ENCODE measurements around the gene DNAJB4. TPM values are rescaled to one million over a fixed set of nuclear protein-coding genes. Genes with fewer than 3 reads are reported as not detected.
A peak's percentile ranks its signal among the peaks of the same experiment; 100 is the strongest.
"Not testable (repeated sequence)": the region's sequence is repeated elsewhere in the genome, so short reads cannot be mapped to it uniquely, and the experiment has no call there.

The DNAJB4 gene
- total and polyA plus RNA-seq, 2 of the 13 experiments (the other 11 are each of a cell fraction or from before 2014, with no cell fraction given): 4.4 to 18.6 TPM

GRCh38 chr1:78019024-78019423 is 14.3 kb downstream of the DNAJB4 start:
- Histone ChIP-seq H3K27ac (ENCODE audit: extremely low read length, insufficient read depth, low read length) (no peak overlapping the region), H3K4me3 (replicated peaks in 1 of 3; ENCODE audit: insufficient read depth in 1 of 3, low read depth in 2 of 3, low read length in 3 of 3) (no peak overlapping the region), H4K20me1 (ENCODE audit: insufficient read depth, low read length) (no peaks in the 10 kb centered on the region), H3K4me2 (ENCODE audit: low read depth, low read length) (no peak overlapping the region), H3K27me3 (ENCODE audit: control insufficient read depth in 1 of 2, insufficient read depth in 2 of 2, low read length in 2 of 2) (no peaks in the 10 kb centered on the region), H3K9me3 (ENCODE audit: low read length) (no peaks in the 10 kb centered on the region), H3K79me2 (ENCODE audit: insufficient read depth, low read length) (no peaks in the 10 kb centered on the region), H2AFZ (ENCODE audit: low read length) (no peak overlapping the region), H3K4me1 (ENCODE audit: insufficient read depth, low read length) (no peaks in the 10 kb centered on the region), H3K9ac (ENCODE audit: insufficient read depth, low read depth, low read length) (no peak overlapping the region), H3K36me3 (replicated peaks in 1 of 2; ENCODE audit: control insufficient read depth in 1 of 2, insufficient read depth in 2 of 2, low read length in 2 of 2) (no peaks in the 10 kb centered on the region)
- CTCF ChIA-PET (ENCODE audit: low intra/inter-chr PET ratio, low total read pairs): no interaction called here
- intact Hi-C loops (cut with micrococcal nuclease; ENCODE audit: unreplicated experiment): no loop called here
- in situ Hi-C loops (cut with HindIII; ENCODE audit: extremely low pct_ligation_motif_present, low pct_unique_long_range_greater_than_20kb): no loop called here
- FAIRE-seq (no peak), DNase-seq (ENCODE audit: low spot score) (no peak), ATAC-seq (no peak)
- TF ChIP-seq ZNF770 (CRISPR knock-in tag; IDR thresholded peaks at IDR 0.05) (0 out of 2 replicates have a peak, but pooled peaks have one; percentile 8), IRF2 (CRISPR knock-in tag; IDR thresholded peaks at IDR 0.05) (no peak)
- BruUV-seq (replicated peaks): no TSS peak
- 100% methylated on average over 1 of the region's 1 CpG for WGBS (ENCODE audit: low lambda C conversion rate)
- POLR2A ChIA-PET: interaction anchor here (1.5 kb wide), 1 partner anchor 15 kb away, joined by 6 read pairs; the partner anchor contains the start of gene DNAJB4

GRCh38 chr1:78021134-78021533 is 16.4 kb downstream of the DNAJB4 start:
- in situ Hi-C loops (cut with HindIII; ENCODE audit: extremely low pct_ligation_motif_present, low pct_unique_long_range_greater_than_20kb); H3K9ac ChIP-seq (ENCODE audit: insufficient read depth, low read depth, low read length); H3K79me2 ChIP-seq (ENCODE audit: insufficient read depth, low read length); H3K4me1 ChIP-seq (ENCODE audit: insufficient read depth, low read length); DNase-seq (ENCODE audit: low spot score); FAIRE-seq; H3K9me3 ChIP-seq (ENCODE audit: low read length); BruUV-seq (replicated peaks); H3K36me3 ChIP-seq (replicated peaks in 1 of 2; ENCODE audit: control insufficient read depth in 1 of 2, insufficient read depth in 2 of 2, low read length in 2 of 2); POLR2A ChIA-PET; H3K27ac ChIP-seq (ENCODE audit: extremely low read length, insufficient read depth, low read length); H3K4me3 ChIP-seq (replicated peaks in 1 of 3; ENCODE audit: insufficient read depth in 1 of 3, low read depth in 2 of 3, low read length in 3 of 3); ATAC-seq; H4K20me1 ChIP-seq (ENCODE audit: insufficient read depth, low read length); H3K4me2 ChIP-seq (ENCODE audit: low read depth, low read length); H2AFZ ChIP-seq (ENCODE audit: low read length); CTCF ChIA-PET (ENCODE audit: low intra/inter-chr PET ratio, low total read pairs); H3K27me3 ChIP-seq (ENCODE audit: control insufficient read depth in 1 of 2, insufficient read depth in 2 of 2, low read length in 2 of 2); intact Hi-C loops (cut with micrococcal nuclease; ENCODE audit: unreplicated experiment): not testable (repeated sequence)
- 69% methylated on average over 4 of the region's 4 CpGs for WGBS (ENCODE audit: low lambda C conversion rate)
